Mammary epithelial cell (primary cell): ENCODE measurements around the gene ATRX.

Experiments used
- CTCF ChIP-seq, 2 donors: IDR thresholded peaks in 1 of 2; conservative IDR thresholded peaks in 1 of 2; 2 replicates each; pipeline ENCODE4 v1.5.1; 2011 to 2012; ENCODE audit warnings: inconsistent platforms in 2 of 2, low read length in 2 of 2, mild to moderate bottlenecking in 2 of 2, control low read depth in 1 of 2, low read depth in 1 of 2; ENCODE audit not compliant: insufficient read depth in 1 of 2; ENCODE audit errors: extremely low read depth in 1 of 2
- EZH2 ChIP-seq: IDR thresholded peaks from 2 replicates; pipeline ENCODE4 v1.6.1; 2012; ENCODE audit warnings: low read length, inconsistent platforms, borderline replicate concordance

GRCh38 chrX:77704881-77705280, 81.1 kb downstream of the ATRX start:
- TF ChIP-seq EZH2 (no peak), CTCF (conservative IDR thresholded peaks at IDR 0.05 in 1 of 2, IDR thresholded peaks at IDR 0.05 in 1 of 2; ENCODE audit: extremely low read depth in 1 of 2, insufficient read depth in 1 of 2, low read depth in 1 of 2, low read length in 2 of 2) (no peak)
